ENCODE results near the gene CAT. TPM values are rescaled to one million over a fixed set of nuclear protein-coding genes. Genes with fewer than 3 reads are reported as not detected.

CAT gene
- polyA plus RNA-seq, 3 donors: 122 to 432 (median 429) TPM

DNA sequence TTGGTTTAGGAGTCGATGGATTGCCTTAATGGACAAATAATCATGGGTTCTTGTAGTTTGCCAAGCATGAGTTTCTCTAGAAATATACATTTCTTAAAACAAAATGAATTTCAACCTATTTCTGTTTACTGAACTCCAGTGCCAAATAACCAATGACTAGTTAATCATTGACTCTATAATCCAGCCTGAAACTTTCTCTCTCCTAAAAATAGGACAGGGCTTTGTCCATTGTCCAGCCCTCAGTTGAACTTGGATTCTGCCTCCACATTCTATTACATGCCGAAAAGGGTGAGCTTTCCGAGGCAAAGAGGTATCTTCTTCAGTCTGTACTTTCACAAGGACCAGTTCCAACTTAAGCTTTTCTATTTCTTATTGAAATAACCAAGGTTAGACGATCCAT, 23.2 kb upstream of the CAT start:
- no peak for DNase-seq
- Histone ChIP-seq H3K27ac (ENCODE audit: low read depth in 1 of 2, low read length in 2 of 2) (peak overlapping the region in 1 of 2 donors; percentile 65), H3K4me2 (replicated peaks; ENCODE audit: extremely low read depth, low read length, poor library complexity, severe bottlenecking) (no peak overlapping the region), H3K9me3 (replicated peaks in 1 of 2; ENCODE audit: control insufficient read depth in 1 of 2, insufficient read depth in 1 of 2, low read length in 2 of 2) (peaks cover 12 to 15% of the 10 kb centered on the region in 2 donors), H3K4me3 (replicated peaks in 1 of 3; ENCODE audit: low read depth in 2 of 3, low read length in 3 of 3) (no peak overlapping the region), H4K20me1 (ENCODE audit: insufficient read depth, low read length) (no peaks in the 10 kb centered on the region), H3K4me1 (ENCODE audit: control insufficient read depth in 1 of 2, insufficient read depth in 2 of 2, low read length in 2 of 2) (peaks cover 45 to 51% of the 10 kb centered on the region in 2 donors), H3K27me3 (ENCODE audit: control insufficient read depth in 2 of 2, insufficient read depth in 2 of 2, low read length in 2 of 2) (no peaks in the 10 kb centered on the region), H3K9ac (ENCODE audit: insufficient read depth, low read length, poor library complexity, severe bottlenecking) (no peak overlapping the region), H3K79me2 (ENCODE audit: insufficient read depth, low read length) (no peaks in the 10 kb centered on the region), H3K36me3 (replicated peaks in 1 of 2; ENCODE audit: control insufficient read depth in 1 of 2, insufficient read depth in 2 of 2, low read length in 2 of 2) (no peaks in the 10 kb centered on the region), H2AFZ (ENCODE audit: insufficient read depth, low read depth, low read length, poor library complexity, severe bottlenecking) (no peak overlapping the region)
- H3K9me3 Mint-ChIP-seq: peaks cover 6 to 15% (median 12%) of the 10 kb centered on the region in 7 donors
- peaks cover 2 to 7% of the 10 kb centered on the region in 2 donors for H3K36me3 Mint-ChIP-seq
- intact Hi-C loops (cut with micrococcal nuclease): no loop called here
- no peaks in the 10 kb centered on the region for H3K27me3 Mint-ChIP-seq (ENCODE audit: low read depth in 3 of 3)
- 90% methylated on average over 2 of the region's 4 CpGs for WGBS (ENCODE audit: insufficient coverage)
- H3K4me3 Mint-ChIP-seq: no peak overlapping the region
- peaks cover 44% of the 10 kb centered on the region for H3K4me1 Mint-ChIP-seq
- peak overlapping the region in 1 of 7 donors; percentile 4 for H3K27ac Mint-ChIP-seq
- TF ChIP-seq, protein P1, sequence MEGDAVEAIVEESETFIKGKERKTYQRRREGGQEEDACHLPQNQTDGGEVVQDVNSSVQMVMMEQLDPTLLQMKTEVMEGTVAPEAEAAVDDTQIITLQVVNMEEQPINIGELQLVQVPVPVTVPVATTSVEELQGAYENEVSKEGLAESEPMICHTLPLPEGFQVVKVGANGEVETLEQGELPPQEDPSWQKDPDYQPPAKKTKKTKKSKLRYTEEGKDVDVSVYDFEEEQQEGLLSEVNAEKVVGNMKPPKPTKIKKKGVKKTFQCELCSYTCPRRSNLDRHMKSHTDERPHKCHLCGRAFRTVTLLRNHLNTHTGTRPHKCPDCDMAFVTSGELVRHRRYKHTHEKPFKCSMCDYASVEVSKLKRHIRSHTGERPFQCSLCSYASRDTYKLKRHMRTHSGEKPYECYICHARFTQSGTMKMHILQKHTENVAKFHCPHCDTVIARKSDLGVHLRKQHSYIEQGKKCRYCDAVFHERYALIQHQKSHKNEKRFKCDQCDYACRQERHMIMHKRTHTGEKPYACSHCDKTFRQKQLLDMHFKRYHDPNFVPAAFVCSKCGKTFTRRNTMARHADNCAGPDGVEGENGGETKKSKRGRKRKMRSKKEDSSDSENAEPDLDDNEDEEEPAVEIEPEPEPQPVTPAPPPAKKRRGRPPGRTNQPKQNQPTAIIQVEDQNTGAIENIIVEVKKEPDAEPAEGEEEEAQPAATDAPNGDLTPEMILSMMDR (IDR thresholded peaks at IDR 0.05): no peak

DNA sequence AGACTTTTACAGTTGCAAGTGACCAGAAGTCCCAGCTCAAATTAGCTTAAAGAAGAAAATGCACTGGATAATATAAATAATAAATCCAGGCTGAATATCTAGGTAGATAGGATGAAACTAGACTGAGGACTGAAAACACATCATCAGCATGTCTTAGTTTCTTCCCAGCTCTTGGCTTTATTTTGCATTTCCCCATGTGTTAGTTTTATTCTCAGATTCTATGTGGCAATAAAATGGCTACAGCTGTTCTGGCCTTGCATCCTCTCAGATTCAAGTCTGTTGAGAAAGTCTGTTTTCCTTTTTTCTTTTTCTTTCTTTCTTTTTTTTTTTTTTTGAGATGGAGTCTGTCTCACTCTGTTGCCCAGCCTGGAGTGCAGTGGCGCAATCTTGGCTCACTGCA, 22.6 kb upstream of the CAT start:
- Histone ChIP-seq H3K4me2 (replicated peaks; ENCODE audit: extremely low read depth, low read length, poor library complexity, severe bottlenecking) (no peak overlapping the region), H3K4me1 (ENCODE audit: control insufficient read depth in 1 of 2, insufficient read depth in 2 of 2, low read length in 2 of 2) (peaks cover 50 to 57% of the 10 kb centered on the region in 2 donors), H4K20me1 (ENCODE audit: insufficient read depth, low read length) (no peaks in the 10 kb centered on the region), H3K36me3 (replicated peaks in 1 of 2; ENCODE audit: control insufficient read depth in 1 of 2, insufficient read depth in 2 of 2, low read length in 2 of 2) (no peaks in the 10 kb centered on the region), H3K79me2 (ENCODE audit: insufficient read depth, low read length) (no peaks in the 10 kb centered on the region), H3K9ac (ENCODE audit: insufficient read depth, low read length, poor library complexity, severe bottlenecking) (no peak overlapping the region), H2AFZ (ENCODE audit: insufficient read depth, low read depth, low read length, poor library complexity, severe bottlenecking) (no peak overlapping the region), H3K9me3 (replicated peaks in 1 of 2; ENCODE audit: control insufficient read depth in 1 of 2, insufficient read depth in 1 of 2, low read length in 2 of 2) (peaks cover 10 to 15% of the 10 kb centered on the region in 2 donors), H3K27me3 (ENCODE audit: control insufficient read depth in 2 of 2, insufficient read depth in 2 of 2, low read length in 2 of 2) (no peaks in the 10 kb centered on the region), H3K4me3 (replicated peaks in 1 of 3; ENCODE audit: low read depth in 2 of 3, low read length in 3 of 3) (no peak overlapping the region), H3K27ac (ENCODE audit: low read depth in 1 of 2, low read length in 2 of 2) (peak overlapping the region; percentile 38 to 65)
- TF ChIP-seq, protein P1 (IDR thresholded peaks at IDR 0.05): no peak
- Mint-ChIP-seq H3K9me3 (peaks cover 6 to 15% (median 12%) of the 10 kb centered on the region in 7 donors), H3K4me1 (peaks cover 50% of the 10 kb centered on the region), H3K4me3 (no peak overlapping the region), H3K36me3 (peaks cover 2 to 7% of the 10 kb centered on the region in 2 donors), H3K27ac (peak overlapping the region; percentile 85 to 94 (median 93)), H3K27me3 (ENCODE audit: low read depth in 3 of 3) (no peaks in the 10 kb centered on the region)
- intact Hi-C loops (cut with micrococcal nuclease): no loop called here
- no CpG with 5 or more reads among the region's 1 CpG for WGBS (ENCODE audit: insufficient coverage)
- no peak for DNase-seq
